ENCODE results near the gene AAK1.
A peak's percentile ranks its signal among the peaks of the same experiment; 100 is the strongest.

Gene AAK1

GRCh38 chr2:69643602-69644505 lies at the start of gene AAK1:
Gene AAK1 (minus strand): TSS chr2:69643739. CDS start chr2:69643040, 699 bp downstream.
- in situ Hi-C loops (cut with MboI; ENCODE audit: low pct_unique_long_range_greater_than_20kb, low sequenced_read_pairs, unreplicated experiment) = no loop called here
- TF ChIP-seq CTCF (IDR thresholded peaks at IDR 0.05; ENCODE audit: extremely low read depth, insufficient read depth, missing control alignments) = peak; percentile 5
- peak; percentile 88 for DNase-seq (ENCODE audit: low spot score)

GRCh38 chr2:69692424-69692823 lies 48.9 kb upstream of the AAK1 start:
- no peak for DNase-seq (ENCODE audit: low spot score)
- in situ Hi-C loops (cut with MboI; ENCODE audit: low pct_unique_long_range_greater_than_20kb, low sequenced_read_pairs, unreplicated experiment) = no loop called here
- no peak for TF ChIP-seq CTCF (IDR thresholded peaks at IDR 0.05; ENCODE audit: extremely low read depth, insufficient read depth, missing control alignments)

GRCh38 chr2:69689969-69690368 lies 46.4 kb upstream of the AAK1 start:
- DNase-seq (ENCODE audit: low spot score) = no peak
- TF ChIP-seq CTCF (IDR thresholded peaks at IDR 0.05; ENCODE audit: extremely low read depth, insufficient read depth, missing control alignments) = no peak
- in situ Hi-C loops (cut with MboI; ENCODE audit: low pct_unique_long_range_greater_than_20kb, low sequenced_read_pairs, unreplicated experiment) = no loop called here

- in situ Hi-C loops (cut with MboI; ENCODE audit: low pct_unique_long_range_greater_than_20kb, low sequenced_read_pairs, unreplicated experiment) = no loop called here
- no peak for TF ChIP-seq CTCF (IDR thresholded peaks at IDR 0.05; ENCODE audit: extremely low read depth, insufficient read depth, missing control alignments)
- no peak for DNase-seq (ENCODE audit: low spot score)
These were observed 45.9 kb upstream of the AAK1 start for GRCh38 chr2:69689466-69689865.

GRCh38 chr2:69687971-69688611 lies 44.6 kb upstream of the AAK1 start:
- in situ Hi-C loops (cut with MboI; ENCODE audit: low pct_unique_long_range_greater_than_20kb, low sequenced_read_pairs, unreplicated experiment) = no loop called here
- no peak for TF ChIP-seq CTCF (IDR thresholded peaks at IDR 0.05; ENCODE audit: extremely low read depth, insufficient read depth, missing control alignments)
- no peak for DNase-seq (ENCODE audit: low spot score)

- no peak for DNase-seq (ENCODE audit: low spot score)
- TF ChIP-seq CTCF (IDR thresholded peaks at IDR 0.05; ENCODE audit: extremely low read depth, insufficient read depth, missing control alignments) = no peak
- in situ Hi-C loops (cut with MboI; ENCODE audit: low pct_unique_long_range_greater_than_20kb, low sequenced_read_pairs, unreplicated experiment) = no loop called here
These were observed 43.3 kb upstream of the AAK1 start for GRCh38 chr2:69686813-69687212.
